ENCODE measurements around the gene OR11A1. TPM values are rescaled to one million over a fixed set of nuclear protein-coding genes. Genes with fewer than 3 reads are reported as not detected.
"Not testable (repeated sequence)": the region's sequence is repeated elsewhere in the genome, so short reads cannot be mapped to it uniquely, and the experiment has no call there.

OR11A1 gene
- total and polyA plus RNA-seq, 4 experiments from 2014 or later = not detected

GRCh38 chr6:29461021-29461814 is 4.3 kb upstream of the OR11A1 start:
- H3K4me1 ChIP-seq (ENCODE audit: insufficient read depth, low read length) = no peaks in the 10 kb centered on the region
- DNase-seq = no peak
- intact Hi-C loops (cut with micrococcal nuclease) = no loop called here
- ChIA-PET CTCF (ENCODE audit: partially characterized antibody) (no interaction called here), POLR2A (ENCODE audit: partially characterized antibody) (no interaction called here)
- no peaks in the 10 kb centered on the region for H3K36me3 Mint-ChIP-seq
- H3K36me3 ChIP-seq (ENCODE audit: insufficient read depth, low read length) = no peaks in the 10 kb centered on the region
- H3K27ac ChIP-seq (ENCODE audit: low read depth, low read length) = no peak overlapping the region
- no peaks in the 10 kb centered on the region for H3K4me1 Mint-ChIP-seq
- peaks cover 13 to 18% of the 10 kb centered on the region in 2 donors for H3K27me3 Mint-ChIP-seq
- no peaks in the 10 kb centered on the region for H3K9me3 ChIP-seq (ENCODE audit: control insufficient read depth in 1 of 2, low read length in 2 of 2)
- no peaks in the 10 kb centered on the region for H3K27me3 ChIP-seq (ENCODE audit: insufficient read depth, low read length)
- H3K4me3 ChIP-seq (ENCODE audit: low read length in 2 of 2) = no peak overlapping the region
- no peaks in the 10 kb centered on the region for H3K9me3 Mint-ChIP-seq
- no peak overlapping the region for H3K27ac Mint-ChIP-seq
- H3K4me3 Mint-ChIP-seq = no peak overlapping the region

- Mint-ChIP-seq H3K36me3 (peaks cover 0 to 4% of the 10 kb centered on the region in 2 donors), H3K9me3 (peaks cover 0 to 7% (median 3%) of the 10 kb centered on the region in 8 donors), H3K27ac (no peak overlapping the region), H3K27me3 (peaks cover 28 to 29% of the 10 kb centered on the region in 2 donors), H3K4me1 (no peaks in the 10 kb centered on the region), H3K4me3 (no peak overlapping the region)
- POLR2A ChIA-PET (ENCODE audit: partially characterized antibody) = no interaction called here
- no peaks in the 10 kb centered on the region for H3K27me3 ChIP-seq (ENCODE audit: insufficient read depth, low read length)
- intact Hi-C loops (cut with micrococcal nuclease) = no loop called here
- H3K4me1 ChIP-seq (ENCODE audit: insufficient read depth, low read length) = no peaks in the 10 kb centered on the region
- H3K4me3 ChIP-seq (ENCODE audit: low read length in 2 of 2) = no peak overlapping the region
- CTCF ChIA-PET (ENCODE audit: partially characterized antibody) = no interaction called here
- no peaks in the 10 kb centered on the region for H3K9me3 ChIP-seq (ENCODE audit: control insufficient read depth in 1 of 2, low read length in 2 of 2)
- no peak overlapping the region for H3K27ac ChIP-seq (ENCODE audit: low read depth, low read length)
- no peaks in the 10 kb centered on the region for H3K36me3 ChIP-seq (ENCODE audit: insufficient read depth, low read length)
- DNase-seq = no peak
These were observed 5.2 kb downstream of the OR11A1 start for GRCh38 chr6:29451471-29452193.

- POLR2A ChIA-PET (ENCODE audit: partially characterized antibody) = no interaction called here
- Mint-ChIP-seq H3K36me3 (peaks cover 0 to 4% of the 10 kb centered on the region in 2 donors), H3K4me3 (no peak overlapping the region), H3K9me3 (peaks cover 0 to 18% (median 5%) of the 10 kb centered on the region in 8 donors), H3K27me3 (peaks cover 47 to 48% of the 10 kb centered on the region in 2 donors), H3K27ac (no peak overlapping the region), H3K4me1 (no peaks in the 10 kb centered on the region)
- no peak overlapping the region for H3K4me3 ChIP-seq (ENCODE audit: low read length in 2 of 2)
- no peak overlapping the region for H3K27ac ChIP-seq (ENCODE audit: low read depth, low read length)
- no peaks in the 10 kb centered on the region for H3K27me3 ChIP-seq (ENCODE audit: insufficient read depth, low read length)
- DNase-seq = no peak
- H3K9me3 ChIP-seq (ENCODE audit: control insufficient read depth in 1 of 2, low read length in 2 of 2) = no peaks in the 10 kb centered on the region
- H3K36me3 ChIP-seq (ENCODE audit: insufficient read depth, low read length) = no peaks in the 10 kb centered on the region
- intact Hi-C loops (cut with micrococcal nuclease) = no loop called here
- H3K4me1 ChIP-seq (ENCODE audit: insufficient read depth, low read length) = no peaks in the 10 kb centered on the region
- CTCF ChIA-PET (ENCODE audit: partially characterized antibody) = no interaction called here
These were observed 9.2 kb downstream of the OR11A1 start for GRCh38 chr6:29447670-29448069.

- intact Hi-C loops (cut with micrococcal nuclease); H3K36me3 Mint-ChIP-seq; H3K4me1 Mint-ChIP-seq; H3K4me3 Mint-ChIP-seq; H3K4me3 ChIP-seq (ENCODE audit: low read length in 2 of 2); H3K9me3 ChIP-seq (ENCODE audit: control insufficient read depth in 1 of 2, low read length in 2 of 2); H3K27me3 ChIP-seq (ENCODE audit: insufficient read depth, low read length); H3K27ac ChIP-seq (ENCODE audit: low read depth, low read length); H3K27ac Mint-ChIP-seq; DNase-seq; CTCF ChIA-PET (ENCODE audit: partially characterized antibody); H3K4me1 ChIP-seq (ENCODE audit: insufficient read depth, low read length); POLR2A ChIA-PET (ENCODE audit: partially characterized antibody); H3K36me3 ChIP-seq (ENCODE audit: insufficient read depth, low read length): not testable (repeated sequence)
- Mint-ChIP-seq H3K27me3 (peaks cover 40 to 55% of the 10 kb centered on the region in 2 donors), H3K9me3 (peaks cover 0 to 14% (median 3%) of the 10 kb centered on the region in 8 donors)
These were observed 12.8 kb downstream of the OR11A1 start for GRCh38 chr6:29444031-29444430.

- peaks cover 35 to 48% of the 10 kb centered on the region in 2 donors for H3K27me3 Mint-ChIP-seq
- no peak overlapping the region for H3K4me3 Mint-ChIP-seq
- Histone ChIP-seq H3K4me3 (ENCODE audit: low read length in 2 of 2) (no peak overlapping the region), H3K36me3 (ENCODE audit: insufficient read depth, low read length) (no peaks in the 10 kb centered on the region), H3K27ac (ENCODE audit: low read depth, low read length) (no peak overlapping the region), H3K4me1 (ENCODE audit: insufficient read depth, low read length) (no peaks in the 10 kb centered on the region), H3K9me3 (ENCODE audit: control insufficient read depth in 1 of 2, low read length in 2 of 2) (no peaks in the 10 kb centered on the region), H3K27me3 (ENCODE audit: insufficient read depth, low read length) (peaks cover 7% of the 10 kb centered on the region)
- H3K36me3 Mint-ChIP-seq = no peaks in the 10 kb centered on the region
- no peak overlapping the region for H3K27ac Mint-ChIP-seq
- no peak for DNase-seq
- POLR2A ChIA-PET (ENCODE audit: partially characterized antibody) = no interaction called here
- intact Hi-C loops (cut with micrococcal nuclease) = no loop called here
- CTCF ChIA-PET (ENCODE audit: partially characterized antibody) = no interaction called here
- H3K9me3 Mint-ChIP-seq = peaks cover 0 to 14% (median 3%) of the 10 kb centered on the region in 8 donors
- no peaks in the 10 kb centered on the region for H3K4me1 Mint-ChIP-seq
These were observed 14.2 kb downstream of the OR11A1 start for GRCh38 chr6:29442719-29443118.

DNA sequence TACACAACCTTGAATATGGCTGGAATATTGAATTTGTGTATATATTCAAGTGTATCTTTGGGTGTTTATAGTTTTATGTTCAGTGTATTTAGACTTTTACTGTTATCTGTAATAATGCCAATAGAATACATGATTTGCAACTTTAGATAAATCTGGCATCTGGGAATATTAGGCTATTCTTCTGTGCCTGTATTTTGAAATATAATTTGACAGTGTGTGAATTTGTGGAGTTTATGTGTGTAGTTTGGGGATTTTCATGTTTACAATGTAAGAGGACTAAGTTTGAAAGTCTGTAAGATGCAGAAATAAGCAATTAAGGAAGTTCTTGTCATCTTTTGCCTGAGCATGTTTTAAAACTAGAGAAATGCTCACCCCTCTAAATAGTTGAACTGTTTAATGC is 17.9 kb downstream of the OR11A1 start, which contains the start of gene OR10C1:
OR10C1 (plus strand) TSS at position 301 of the 400 bp plus-strand sequence. CDS start 710 bp downstream, outside the sequence.
- peaks cover 7% of the 10 kb centered on the region for H3K27me3 ChIP-seq (ENCODE audit: insufficient read depth, low read length)
- no peaks in the 10 kb centered on the region for H3K9me3 ChIP-seq (ENCODE audit: control insufficient read depth in 1 of 2, low read length in 2 of 2)
- ChIA-PET CTCF (ENCODE audit: partially characterized antibody) (no interaction called here), POLR2A (ENCODE audit: partially characterized antibody) (no interaction called here)
- Mint-ChIP-seq H3K4me1 (no peaks in the 10 kb centered on the region), H3K36me3 (no peaks in the 10 kb centered on the region), H3K4me3 (no peak within 1 kb of the TSS), H3K27me3 (peaks cover 20 to 29% of the 10 kb centered on the region in 2 donors), H3K27ac (peak within 1 kb of the TSS in 1 of 7 donors; percentile 20), H3K9me3 (peaks cover 0 to 7% (median 2%) of the 10 kb centered on the region in 8 donors)
- intact Hi-C loops (cut with micrococcal nuclease) = no loop called here
- DNase-seq = no peak
- H3K4me1 ChIP-seq (ENCODE audit: insufficient read depth, low read length) = no peaks in the 10 kb centered on the region
- H3K36me3 ChIP-seq (ENCODE audit: insufficient read depth, low read length) = no peaks in the 10 kb centered on the region
- no peak within 1 kb of the TSS for H3K27ac ChIP-seq (ENCODE audit: low read depth, low read length)
- H3K4me3 ChIP-seq (ENCODE audit: low read length in 2 of 2) = no peak within 1 kb of the TSS

DNA sequence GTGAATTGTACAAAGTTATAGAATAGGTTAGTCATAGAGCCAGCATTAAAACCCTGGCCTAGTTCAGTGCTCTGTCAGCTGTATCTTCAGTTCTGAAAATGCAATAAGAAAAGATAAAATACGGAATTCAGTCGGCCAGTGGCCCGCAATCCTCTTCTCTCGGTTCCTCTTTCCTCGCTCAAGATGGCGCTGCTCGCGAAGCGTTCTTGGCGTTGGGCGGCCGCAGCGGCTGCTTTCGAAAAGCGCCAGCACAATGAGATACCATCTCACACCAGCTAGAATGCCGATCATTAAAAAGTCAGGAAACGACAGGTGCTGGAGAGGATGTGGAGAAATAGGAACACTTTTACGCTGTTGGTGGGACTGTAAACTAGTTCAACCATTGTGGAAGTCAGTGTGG is 20.1 kb downstream of the OR11A1 start:
- Mint-ChIP-seq H3K27me3 (peaks cover 24 to 33% of the 10 kb centered on the region in 2 donors), H3K9me3 (peaks cover 0 to 10% (median 4%) of the 10 kb centered on the region in 8 donors)
- H3K36me3 ChIP-seq (ENCODE audit: insufficient read depth, low read length); H3K36me3 Mint-ChIP-seq; POLR2A ChIA-PET (ENCODE audit: partially characterized antibody); H3K4me3 Mint-ChIP-seq; H3K4me1 ChIP-seq (ENCODE audit: insufficient read depth, low read length); H3K4me3 ChIP-seq (ENCODE audit: low read length in 2 of 2); CTCF ChIA-PET (ENCODE audit: partially characterized antibody); DNase-seq; H3K9me3 ChIP-seq (ENCODE audit: control insufficient read depth in 1 of 2, low read length in 2 of 2); intact Hi-C loops (cut with micrococcal nuclease); H3K4me1 Mint-ChIP-seq; H3K27me3 ChIP-seq (ENCODE audit: insufficient read depth, low read length); H3K27ac ChIP-seq (ENCODE audit: low read depth, low read length); H3K27ac Mint-ChIP-seq: not testable (repeated sequence)

Measured in CD4-positive, alpha-beta memory T cell (primary cell).